Keratinocyte (primary cell): ENCODE measurements around the gene SKAP1.

Experiments used
- EZH2 ChIP-seq: IDR thresholded peaks from one replicate; pipeline ENCODE4 v1.6.1; 2012; ENCODE audit warnings: inconsistent platforms, mild to moderate bottlenecking, low read length, moderate library complexity
- TF ChIP-seq, protein P1 (sequence below), 3 experiments: IDR thresholded peaks in 1 of 3; conservative IDR thresholded peaks in 1 of 3; optimal IDR thresholded peaks in 1 of 3; 2 replicates in 2 of 3; 3 replicates in 1 of 3; pipeline versions ENCODE3 to v1.5.1; 2011; ENCODE audit warnings: low read length in 3 of 3, mild to moderate bottlenecking in 3 of 3, moderate library complexity in 2 of 3, control low read depth in 1 of 3, inconsistent platforms in 1 of 3; ENCODE audit not compliant: insufficient read depth in 2 of 3; ENCODE audit errors: extremely low read depth in 1 of 3

DNA sequence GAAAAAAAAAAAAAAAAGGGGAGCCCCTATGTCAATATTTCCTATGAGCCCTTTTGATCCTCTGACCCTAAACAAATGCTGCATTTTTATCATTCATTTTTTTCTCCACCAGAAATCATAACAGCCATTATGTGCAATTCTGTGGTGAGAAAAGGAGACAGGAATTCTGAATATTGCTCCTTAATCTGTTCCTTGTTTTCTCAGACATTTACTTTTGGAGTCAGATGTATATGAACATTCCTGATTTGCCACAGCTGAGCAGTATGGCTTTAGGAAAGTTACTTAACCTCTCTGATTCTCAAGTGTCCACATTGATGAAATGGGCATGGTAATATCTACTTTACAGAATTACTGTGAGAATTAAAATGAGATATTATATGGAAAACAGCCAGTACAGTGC lies 144.4 kb downstream of the SKAP1 start:
- TF ChIP-seq, protein P1, sequence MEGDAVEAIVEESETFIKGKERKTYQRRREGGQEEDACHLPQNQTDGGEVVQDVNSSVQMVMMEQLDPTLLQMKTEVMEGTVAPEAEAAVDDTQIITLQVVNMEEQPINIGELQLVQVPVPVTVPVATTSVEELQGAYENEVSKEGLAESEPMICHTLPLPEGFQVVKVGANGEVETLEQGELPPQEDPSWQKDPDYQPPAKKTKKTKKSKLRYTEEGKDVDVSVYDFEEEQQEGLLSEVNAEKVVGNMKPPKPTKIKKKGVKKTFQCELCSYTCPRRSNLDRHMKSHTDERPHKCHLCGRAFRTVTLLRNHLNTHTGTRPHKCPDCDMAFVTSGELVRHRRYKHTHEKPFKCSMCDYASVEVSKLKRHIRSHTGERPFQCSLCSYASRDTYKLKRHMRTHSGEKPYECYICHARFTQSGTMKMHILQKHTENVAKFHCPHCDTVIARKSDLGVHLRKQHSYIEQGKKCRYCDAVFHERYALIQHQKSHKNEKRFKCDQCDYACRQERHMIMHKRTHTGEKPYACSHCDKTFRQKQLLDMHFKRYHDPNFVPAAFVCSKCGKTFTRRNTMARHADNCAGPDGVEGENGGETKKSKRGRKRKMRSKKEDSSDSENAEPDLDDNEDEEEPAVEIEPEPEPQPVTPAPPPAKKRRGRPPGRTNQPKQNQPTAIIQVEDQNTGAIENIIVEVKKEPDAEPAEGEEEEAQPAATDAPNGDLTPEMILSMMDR (optimal IDR thresholded peaks at IDR 0.05 in 1 of 3, IDR thresholded peaks at IDR 0.05 in 1 of 3, conservative IDR thresholded peaks at IDR 0.05 in 1 of 3; ENCODE audit: extremely low read depth in 1 of 3, insufficient read depth in 2 of 3, low read length in 3 of 3) = no peak
- TF ChIP-seq EZH2 = no peak
